Fibroblast of upper back skin (primary cell): ENCODE measurements around the gene CFL1.
"Not testable (repeated sequence)": the region's sequence is repeated elsewhere in the genome, so short reads cannot be mapped to it uniquely, and the experiment has no call there.

Experiments
- DNase-seq: peaks from one replicate; pipeline ENCODE4 v3.0.0-alpha.2; 2013

Gene CFL1

DNA sequence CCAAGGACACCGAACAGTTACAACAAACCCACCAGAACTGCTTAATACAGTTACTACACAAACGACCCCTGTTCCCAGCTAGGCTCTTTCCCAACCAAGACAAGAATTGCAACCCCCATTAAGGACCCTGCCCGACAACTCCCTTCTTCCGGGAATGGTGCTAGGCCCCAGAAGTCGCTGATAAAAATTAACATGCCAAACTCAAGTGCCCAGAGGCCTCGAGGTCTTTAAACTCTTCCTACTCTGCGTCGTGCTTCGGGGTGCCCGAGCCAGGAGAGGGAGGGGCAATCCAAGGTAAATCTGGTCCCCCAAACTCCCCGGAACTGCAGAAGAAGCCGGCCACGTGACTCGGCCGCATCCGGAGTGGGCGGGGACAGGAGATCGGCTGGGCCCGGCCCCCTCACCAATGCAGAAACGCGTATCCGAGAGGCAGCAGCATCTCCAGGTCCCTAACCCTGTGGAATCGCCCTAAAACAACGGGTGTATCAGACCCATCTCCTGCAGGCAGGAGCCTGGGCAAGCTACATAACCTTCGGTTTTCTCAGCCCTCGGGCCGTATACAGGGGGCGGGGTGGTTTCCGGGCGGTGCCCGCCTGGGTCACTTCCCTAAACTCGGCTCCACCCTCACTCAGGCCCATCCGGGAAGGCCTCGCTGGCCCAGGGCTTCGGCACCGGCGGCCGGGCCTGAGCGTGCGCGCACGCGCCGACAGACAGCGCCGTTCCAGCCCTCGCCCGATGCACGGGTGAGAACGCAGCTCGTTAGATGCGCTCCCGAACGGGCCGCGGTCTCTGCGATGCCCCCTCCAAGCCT lies 1.1 kb downstream of the CFL1 start:
- DNase-seq, result no peak

DNA sequence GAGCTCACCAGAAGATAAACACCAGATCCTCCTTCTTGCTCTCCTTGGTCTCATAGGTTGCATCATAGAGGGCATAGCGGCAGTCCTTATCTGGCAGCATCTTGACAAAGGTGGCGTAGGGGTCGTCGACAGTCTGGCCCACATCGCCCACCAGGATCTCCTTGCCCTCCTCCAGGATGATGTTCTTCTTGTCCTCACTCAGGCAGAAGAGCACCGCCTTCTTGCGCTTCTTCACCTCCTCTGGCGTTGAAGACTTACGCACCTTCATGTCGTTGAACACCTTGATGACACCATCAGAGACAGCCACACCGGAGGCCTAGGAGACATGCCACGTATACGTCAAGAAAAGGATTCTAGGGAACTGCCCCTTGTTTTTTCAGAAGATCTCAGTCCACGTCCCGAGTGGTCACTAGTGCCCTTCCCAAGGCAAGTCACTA lies 2.0 kb downstream of the CFL1 start:
- DNase-seq, result no peak

DNA sequence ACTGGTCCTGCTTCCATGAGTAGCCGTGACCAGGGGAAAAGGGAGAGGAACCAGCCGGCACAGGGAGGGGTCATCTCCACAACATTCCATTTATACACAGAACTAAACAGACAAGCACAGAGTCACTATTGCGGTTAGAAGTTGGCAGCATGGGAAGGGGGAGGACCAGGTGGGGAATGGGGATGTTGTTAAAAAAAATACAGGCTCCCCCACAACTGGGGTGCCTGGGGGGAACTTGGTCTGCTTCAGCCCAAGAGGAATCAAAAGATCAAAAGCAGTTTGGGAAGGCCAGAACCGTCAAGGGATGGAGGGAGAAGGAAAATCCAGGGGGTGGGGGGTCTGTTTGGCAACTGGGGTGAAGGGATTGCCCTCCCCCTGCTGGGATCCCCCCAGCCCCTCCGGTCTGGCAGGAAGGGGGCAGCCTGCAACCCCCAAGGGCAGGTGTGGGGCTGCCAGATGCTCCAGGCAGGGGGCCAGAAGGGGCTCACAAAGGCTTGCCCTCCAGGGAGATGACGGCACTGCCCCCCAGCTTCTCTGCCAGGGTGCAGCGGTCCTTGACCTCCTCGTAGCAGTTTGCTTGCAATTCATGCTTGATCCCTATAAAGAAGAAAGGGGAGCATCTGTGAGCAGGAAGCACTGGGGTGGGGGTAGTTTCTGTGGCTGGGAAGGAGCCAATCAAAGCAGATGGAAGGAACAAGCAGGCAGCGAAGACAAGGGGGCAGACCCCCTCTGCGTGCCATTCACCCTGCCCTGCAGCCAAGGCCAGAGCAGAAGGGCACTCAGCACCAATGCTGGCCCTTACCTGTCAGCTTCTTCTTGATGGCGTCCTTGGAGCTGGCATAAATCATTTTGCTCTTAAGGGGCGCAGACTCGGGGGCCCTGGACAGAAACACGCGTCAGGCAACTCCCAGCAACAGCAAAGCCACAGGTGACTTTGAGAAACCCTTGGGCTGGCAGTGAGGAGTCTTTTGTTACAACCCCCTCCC lies 2.8 kb downstream of the CFL1 start:
- no peak for DNase-seq

DNA sequence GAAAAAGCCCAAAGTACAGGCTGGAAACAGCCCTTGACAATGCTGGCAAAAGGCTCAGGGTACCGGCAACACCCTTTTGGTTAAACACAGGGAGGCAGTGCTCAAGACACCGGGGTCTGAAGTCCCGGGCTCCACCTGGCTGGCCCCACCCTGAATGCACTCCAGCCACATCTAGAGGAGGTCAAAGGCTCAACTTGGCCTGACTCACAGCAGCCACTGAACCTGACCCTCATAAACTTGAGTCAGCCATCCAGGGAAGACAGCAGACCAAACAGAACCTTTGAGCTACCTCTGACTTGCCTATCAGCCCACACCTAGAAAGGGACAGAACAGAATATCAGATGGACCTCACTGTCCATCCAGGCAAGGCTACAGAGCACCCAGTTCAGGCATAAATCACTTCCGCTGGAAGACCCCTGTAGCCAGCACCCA lies 3.8 kb downstream of the CFL1 start:
- no peak for DNase-seq

DNA sequence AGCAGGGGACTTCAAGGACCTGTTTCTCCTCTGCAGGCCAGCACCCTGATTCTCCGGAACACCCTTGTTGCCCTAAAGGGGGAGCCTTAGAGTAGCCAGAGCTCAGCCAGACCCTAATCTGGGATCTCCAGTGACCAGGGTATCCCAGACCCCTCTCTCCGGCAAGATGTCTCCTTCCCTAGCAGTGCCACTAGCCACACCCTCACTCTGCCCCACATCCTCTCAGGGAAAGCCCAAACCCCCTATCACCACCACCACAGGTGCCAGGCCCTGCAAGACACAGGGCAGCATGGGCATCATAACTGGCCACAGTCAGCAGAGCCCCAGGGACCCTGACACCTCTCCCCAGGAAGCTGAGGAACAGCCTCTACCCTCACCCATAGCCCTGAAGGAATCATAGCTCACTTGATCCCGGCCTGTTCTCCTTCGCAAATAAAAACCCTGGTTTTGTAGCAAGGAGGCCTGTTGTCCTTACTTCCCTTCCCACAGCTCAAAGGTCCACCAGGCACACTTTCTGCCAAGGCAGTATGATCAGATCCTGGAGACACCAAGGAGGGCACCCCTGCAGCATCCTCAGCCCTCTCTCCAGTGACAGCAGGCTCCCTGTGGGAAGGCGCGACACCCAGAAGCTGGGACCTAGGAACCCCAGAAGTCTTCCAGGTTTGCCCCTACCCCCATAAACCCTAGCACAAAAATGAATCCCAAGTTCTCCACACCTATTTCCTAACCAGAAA lies 4.6 kb downstream of the CFL1 start:
- no peak for DNase-seq

DNA sequence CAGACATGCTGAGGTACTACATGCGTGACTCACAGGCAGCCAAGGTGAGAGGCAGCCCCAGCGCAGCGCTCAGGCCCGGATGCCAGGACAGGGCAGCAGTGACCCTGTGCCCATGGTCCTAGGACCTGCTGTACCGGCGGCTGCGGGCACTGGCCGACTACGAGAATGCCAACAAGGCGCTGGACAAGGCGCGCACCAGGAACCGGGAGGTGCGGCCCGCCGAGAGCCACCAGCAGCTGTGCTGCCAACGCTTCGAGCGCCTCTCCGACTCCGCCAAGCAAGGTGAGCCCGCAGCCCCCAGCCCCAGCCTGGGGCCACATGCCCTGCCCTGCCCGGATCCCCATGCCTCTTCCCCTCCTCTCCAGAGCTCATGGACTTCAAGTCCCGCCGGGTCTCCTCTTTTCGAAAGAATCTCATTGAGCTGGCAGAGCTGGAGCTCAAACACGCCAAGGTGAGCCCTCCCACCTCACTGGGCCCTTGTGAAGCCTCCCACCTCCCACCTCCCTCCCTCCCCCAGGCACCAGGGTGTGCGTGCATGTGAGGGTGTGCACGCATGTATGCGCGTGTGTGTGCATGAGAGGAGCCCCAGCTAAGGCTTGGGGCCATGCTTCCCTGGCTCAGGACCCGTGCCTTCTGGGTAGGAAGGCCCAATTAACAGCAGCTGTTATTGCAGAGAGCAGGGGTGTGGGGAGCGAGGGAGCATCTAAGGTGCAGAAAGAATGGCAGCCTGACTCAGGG lies 5.3 kb downstream of the CFL1 start:
- DNase-seq, result no peak

DNA sequence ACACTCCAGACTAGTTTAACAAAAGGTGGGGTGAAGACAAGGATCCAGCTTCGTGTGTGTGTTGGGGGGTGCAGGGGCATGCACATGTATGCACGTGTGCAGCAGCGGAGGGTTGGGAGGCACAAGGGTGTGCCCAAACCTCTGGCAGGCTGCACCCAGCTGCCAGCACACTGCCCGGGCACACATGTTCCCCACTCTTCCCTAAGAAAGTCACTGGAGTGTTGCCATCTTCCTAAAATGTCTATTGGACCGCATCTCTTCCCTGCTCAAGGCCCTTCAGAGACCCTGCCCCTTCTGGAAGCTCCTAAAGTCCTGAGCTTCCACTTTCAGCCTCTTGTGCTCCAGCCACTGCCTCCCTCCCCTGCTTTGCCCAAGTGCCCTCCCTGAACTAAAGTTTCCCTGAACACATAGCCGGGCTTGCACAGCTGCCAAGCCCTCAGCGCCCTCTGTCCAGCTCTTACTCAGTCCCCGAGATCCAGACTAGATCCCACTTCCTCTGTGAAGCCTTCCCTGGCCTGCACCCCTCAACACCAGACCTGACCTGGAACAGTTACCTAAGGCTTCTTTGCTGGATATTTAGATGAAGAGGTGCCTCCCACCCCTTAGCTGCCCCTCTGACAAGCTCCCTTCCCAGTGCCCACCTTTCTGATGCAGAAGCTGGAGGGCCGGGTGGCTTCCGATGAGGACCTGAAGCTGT lies 6.0 kb downstream of the CFL1 start:
- no peak for DNase-seq

DNA sequence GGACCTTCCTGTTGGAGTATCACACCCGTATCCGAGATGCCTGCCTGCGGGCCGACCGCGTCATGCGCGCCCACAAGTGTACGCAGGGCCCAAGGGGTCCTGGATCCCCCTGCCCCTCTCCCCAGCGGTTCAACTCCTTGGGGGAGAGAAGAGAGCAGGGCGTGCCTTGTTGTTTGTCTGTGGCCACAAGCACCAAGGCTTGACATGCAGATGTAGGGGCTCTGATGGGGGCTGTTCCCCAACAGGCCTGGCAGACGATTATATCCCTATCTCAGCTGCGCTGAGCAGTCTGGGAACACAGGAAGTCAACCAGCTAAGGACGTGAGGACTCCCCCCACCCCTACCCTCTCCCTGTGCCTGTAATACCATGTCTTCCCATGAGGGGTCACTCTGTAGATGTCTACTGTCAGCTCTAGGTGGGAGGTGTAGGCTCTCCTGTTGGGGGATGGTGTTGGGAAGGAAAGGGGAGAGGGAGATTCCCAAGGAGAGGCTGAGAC lies 6.8 kb downstream of the CFL1 start:
- DNase-seq, result no peak

DNA sequence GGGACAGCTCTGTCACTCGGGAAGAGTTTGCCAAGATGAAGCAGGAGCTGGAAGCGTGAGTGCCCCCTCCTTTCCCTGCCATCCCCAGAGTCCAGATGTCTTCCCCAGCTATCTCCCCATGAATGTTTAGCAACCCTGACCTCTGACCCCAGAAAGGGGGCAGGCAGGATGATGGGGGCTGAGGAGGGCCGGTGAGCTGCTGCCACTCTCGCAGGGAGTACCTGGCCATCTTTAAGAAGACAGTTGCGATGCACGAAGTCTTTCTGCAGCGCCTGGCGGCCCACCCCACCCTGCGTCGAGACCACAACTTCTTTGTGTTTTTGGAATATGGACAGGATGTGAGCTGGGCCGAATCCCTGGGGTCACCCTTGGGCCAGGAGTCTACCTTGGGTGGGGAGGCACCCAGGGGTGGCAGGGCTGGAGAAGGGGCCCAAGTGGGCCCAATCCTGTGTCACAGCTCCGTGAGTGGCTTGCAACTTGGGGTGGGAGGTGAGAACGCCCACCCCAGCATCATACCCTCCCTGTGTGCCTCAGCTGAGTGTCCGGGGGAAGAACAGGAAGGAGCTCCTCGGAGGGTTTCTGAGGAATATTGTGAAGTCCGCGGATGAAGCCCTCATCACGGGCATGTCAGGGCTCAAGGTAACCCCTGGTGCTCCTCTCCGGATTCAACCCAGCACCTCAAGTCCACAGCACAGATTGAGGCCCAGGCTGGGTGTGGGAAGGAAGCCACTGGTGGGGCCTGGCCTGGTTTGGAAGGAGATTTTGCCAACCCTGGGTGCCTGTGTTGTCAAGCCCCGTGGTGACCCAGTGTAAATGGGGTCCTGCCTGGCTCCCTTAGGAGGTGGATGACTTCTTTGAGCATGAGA lies 7.5 kb downstream of the CFL1 start:
- no peak for DNase-seq

DNA sequence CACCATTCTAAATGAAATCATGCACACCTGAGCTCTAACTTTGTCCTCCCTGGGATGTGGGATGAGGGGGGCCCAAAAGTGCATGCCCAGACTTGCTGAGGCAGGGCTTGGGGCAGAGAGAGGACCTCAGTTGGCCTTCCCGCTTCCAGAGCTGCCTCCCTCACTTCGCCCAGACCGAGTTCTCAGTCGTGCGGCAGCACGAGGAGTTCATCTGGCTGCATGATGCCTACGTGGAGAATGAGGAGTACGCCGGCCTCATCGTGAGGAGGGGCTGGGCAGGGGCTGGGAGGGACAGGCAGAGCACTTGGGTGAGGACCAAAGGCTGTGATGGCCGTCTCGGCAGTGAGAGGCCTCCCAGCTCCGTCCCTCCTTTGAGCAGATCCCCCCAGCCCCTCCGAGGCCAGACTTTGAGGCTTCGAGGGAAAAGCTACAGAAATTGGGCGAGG lies 8.2 kb downstream of the CFL1 start:
- DNase-seq, result no peak

DNA sequence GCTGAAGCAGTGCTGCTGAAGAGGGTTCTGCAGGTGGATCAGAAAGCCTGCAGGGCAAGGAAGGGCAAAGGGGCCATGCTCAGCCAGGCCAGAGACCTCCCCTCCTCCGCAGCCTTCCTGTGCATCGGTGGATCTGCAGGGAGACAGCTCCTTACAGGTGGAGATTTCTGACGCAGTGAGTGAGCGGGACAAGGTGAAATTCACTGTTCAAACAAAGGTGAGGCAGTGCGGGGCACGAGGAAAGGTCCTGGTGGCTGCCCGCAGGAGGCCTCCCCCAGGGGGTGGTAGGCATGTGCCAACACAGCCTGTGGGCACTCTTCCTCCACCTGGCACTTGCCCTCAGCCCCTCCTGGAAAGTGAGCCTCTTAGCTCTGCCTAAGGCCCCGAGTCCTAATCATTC lies 8.6 kb downstream of the CFL1 start:
- no peak for DNase-seq

DNA sequence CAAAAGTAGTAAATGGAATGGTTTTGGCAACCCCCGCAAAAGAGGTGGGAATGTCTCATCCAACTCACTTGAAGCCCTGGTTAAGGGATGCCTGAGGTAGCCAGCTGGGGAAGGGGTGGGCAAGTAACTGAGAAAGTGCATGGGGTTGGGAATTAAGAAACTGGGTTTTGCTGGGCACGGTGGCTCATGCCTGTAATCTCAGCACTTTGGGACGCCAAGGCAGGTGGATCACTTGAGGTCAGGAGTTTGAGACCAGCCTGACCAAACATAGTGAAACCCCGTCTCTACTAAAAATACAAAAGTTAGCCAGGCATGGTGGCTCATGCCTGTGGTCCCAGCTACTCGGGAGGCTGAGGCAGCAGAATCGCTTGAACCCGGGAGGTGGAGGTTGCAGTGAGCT lies 9.3 kb downstream of the CFL1 start:
- DNase-seq, result not testable (repeated sequence)

DNA sequence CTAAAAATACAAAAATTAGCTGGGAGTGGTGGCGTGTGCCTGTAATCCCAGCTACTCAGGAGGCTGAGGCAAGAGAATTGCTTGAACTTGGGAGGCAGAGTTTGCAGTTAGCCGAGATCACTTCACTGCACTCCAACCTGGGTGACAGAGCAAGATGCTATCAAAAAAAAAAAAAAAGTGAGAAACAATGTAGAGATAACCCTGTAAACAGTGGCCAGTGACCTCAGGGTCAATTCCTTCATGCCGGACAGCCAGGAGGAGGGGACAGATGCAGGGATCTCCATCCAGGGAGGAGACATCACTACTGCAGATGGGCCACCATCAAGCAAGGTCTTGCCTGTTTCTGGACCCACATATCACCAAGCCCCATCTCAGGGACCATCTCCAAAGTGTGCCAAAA lies 10.2 kb downstream of the CFL1 start:
- DNase-seq, result no peak

DNA sequence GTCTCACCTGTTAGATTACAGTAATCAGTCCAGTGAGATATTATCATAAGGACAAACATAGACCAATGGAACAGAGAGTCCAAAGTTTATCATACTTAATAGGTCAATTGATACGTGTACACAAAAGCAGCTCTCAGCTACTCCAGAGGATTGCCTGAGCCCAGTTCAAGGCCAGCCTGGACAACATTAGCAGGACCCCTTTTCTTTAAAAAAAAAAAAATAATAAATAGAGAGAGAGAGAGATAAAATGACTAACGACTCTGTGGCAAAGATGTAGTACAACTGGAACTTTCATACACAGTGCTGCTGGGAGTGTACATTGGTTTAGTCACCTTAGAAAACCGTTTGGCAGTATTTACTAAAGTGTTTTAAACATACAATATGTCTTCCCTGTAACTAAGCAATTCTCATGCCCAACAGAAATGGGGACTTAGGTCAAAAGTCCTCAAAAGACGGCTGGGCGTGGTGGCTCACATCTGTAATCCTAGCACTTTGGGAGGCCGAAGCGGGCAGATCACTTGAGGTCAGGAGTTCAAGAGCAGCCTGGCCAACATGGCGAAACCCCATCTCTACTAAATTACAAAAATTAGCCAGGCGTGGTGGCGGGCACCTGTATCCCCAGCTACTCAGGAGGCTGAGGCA lies 13.6 kb downstream of the CFL1 start:
- DNase-seq, result no peak

DNA sequence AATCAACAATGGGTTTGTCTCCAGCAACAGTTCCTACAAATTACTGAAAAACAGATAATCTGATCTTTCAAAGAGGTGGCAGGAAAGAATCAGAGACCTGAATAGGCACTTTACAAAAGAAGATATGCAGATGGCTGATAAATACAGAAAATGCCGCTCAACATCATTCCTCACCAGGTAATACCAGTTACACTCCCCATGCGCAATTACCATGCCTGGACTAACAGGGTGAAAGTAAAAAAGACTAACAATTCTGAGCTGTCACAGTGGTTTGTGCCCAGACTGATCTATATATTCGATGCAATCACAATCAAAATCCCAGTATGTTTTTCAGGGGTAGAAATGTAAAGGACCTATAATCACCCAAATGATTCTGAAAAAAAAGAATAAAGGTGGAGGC lies 14.2 kb downstream of the CFL1 start:
- DNase-seq, result no peak

DNA sequence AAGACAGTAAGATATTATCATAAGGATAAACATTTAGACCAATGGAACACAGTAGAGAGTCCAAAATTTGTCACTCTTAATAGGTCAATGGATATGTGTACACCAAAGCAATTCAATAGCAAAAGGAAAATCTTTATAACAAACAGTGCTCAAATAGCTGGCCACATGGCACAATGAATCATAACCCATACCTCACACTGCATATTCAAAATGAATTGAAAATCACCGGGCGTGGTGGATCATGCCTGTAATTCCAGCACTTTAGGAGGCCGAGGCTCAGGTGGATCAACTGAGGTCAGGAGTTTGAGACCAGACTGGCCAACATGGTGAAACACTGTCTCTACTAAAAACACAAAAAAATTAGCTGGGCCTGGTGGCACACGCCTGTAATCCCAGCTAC lies 15.8 kb downstream of the CFL1 start:
- no peak for DNase-seq

DNA sequence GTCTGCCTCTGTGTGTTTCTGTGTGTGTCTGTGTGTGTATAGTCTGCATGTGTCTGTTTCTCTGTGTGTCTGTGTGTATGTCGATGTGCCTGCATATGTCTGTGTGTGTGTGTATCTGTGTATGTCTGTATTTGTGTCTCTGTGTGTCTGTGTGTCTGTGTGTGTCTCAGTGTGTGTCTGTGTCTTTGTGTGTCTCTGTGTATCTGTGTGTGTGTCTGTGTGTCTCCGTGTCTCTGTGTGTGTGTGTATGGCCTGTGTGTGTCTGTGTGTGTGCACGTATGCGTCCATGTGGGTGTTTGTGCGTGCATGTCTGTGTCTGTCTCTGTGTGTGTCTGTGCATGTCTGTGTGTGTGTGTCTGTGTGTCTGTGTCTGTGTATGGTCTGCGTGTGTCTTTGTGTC lies 23.8 kb downstream of the CFL1 start:
- no peak for DNase-seq

DNA sequence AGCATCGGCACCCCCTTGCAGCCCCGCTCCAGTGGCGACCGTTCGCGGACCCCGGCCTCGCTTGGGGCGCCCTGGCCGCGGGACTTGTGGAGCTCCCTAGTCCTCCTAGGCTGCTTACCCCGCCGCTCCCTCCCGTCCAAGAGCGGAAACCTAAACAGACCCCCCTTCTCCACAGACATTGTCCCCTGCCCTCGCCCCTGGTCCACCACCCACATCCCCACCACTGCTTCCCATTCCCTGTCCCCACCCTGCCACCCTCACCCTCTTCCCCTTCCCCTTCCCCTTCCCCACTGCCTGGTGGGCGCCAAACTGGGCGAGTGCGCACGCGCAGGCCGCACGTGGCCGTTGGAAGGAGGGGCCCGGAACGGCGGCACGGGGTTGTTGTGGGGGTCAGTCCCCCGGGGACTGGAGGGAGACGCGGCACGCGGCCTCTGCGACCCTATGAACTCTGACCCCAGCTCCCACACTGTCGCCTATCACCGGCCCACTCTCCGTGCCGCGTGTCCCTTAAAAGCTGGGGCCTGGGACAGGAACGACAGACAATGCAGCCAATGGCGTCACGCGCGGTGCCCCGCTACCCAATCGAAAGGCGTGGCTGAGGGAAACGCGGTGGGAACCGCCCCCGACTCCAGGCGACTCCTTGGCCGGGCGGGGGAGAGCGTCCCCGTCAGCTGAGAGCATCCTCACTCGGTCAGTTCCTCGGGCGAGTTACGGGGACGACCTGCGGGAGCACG lies 24.5 kb downstream of the CFL1 start, which contains the start of gene SNX32:
TSS of gene SNX32 (plus strand) at position 667 of the 734 bp plus-strand sequence. CDS start 103 bp downstream, outside the sequence.
- DNase-seq, result peak; percentile 91

DNA sequence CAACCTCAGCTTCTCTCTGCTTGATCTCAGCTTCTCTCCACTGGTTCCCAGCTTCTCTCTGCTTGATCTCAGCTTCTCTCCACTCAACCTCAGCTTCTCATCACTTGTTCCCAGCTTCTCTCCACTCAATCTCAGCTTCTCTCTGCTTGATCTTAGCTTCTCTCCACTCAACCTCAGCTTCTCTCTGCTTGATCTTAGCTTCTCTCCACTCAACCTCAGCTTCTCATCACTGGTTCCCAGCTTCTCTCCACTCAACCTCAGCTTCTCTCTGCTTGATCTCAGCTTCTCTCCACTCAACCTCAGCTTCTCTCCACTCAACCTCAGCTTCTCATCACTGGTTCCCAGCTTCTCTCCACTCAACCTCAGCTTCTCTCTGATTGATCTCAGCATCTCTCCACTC lies 25.7 kb downstream of the CFL1 start:
- DNase-seq, result not testable (repeated sequence)
